Measurements from ENCODE around the gene FER. TPM values are rescaled to one million over a fixed set of nuclear protein-coding genes. Genes with fewer than 3 reads are reported as not detected.

FER gene
- total RNA-seq, 1 donor from 2014 or later, result 13.4 TPM

GRCh38 chr5:109180668-109181067 is 433.0 kb downstream of the FER start:
- Histone ChIP-seq H3K27ac (replicated peaks) (no peak overlapping the region), H3K4me1 (peaks cover 6% of the 10 kb centered on the region), H3K9me3 (replicated peaks) (no peaks in the 10 kb centered on the region), H3K4me3 (no peak overlapping the region), H3K36me3 (peaks cover 4% of the 10 kb centered on the region), H3K27me3 (ENCODE audit: low read depth) (no peaks in the 10 kb centered on the region)
- intact Hi-C loops (cut with micrococcal nuclease), result no loop called here
- DNase-seq, result no peak
- TF ChIP-seq CTCF (IDR thresholded peaks at IDR 0.05; ENCODE audit: borderline replicate concordance), result no peak

GRCh38 chr5:109186759-109187158 is 439.1 kb downstream of the FER start:
- no peaks in the 10 kb centered on the region for H3K9me3 ChIP-seq (replicated peaks)
- no peaks in the 10 kb centered on the region for H3K27me3 ChIP-seq (ENCODE audit: low read depth)
- no peak overlapping the region for H3K4me3 ChIP-seq
- intact Hi-C loops (cut with micrococcal nuclease), result no loop called here
- peaks cover 9% of the 10 kb centered on the region for H3K4me1 ChIP-seq
- TF ChIP-seq CTCF (IDR thresholded peaks at IDR 0.05; ENCODE audit: borderline replicate concordance), result no peak
- no peak for DNase-seq
- H3K36me3 ChIP-seq, result peaks cover 34% of the 10 kb centered on the region
- H3K27ac ChIP-seq (replicated peaks), result no peak overlapping the region

GRCh38 chr5:109191153-109191558 is 443.5 kb downstream of the FER start:
- Histone ChIP-seq H3K27me3 (ENCODE audit: low read depth) (no peaks in the 10 kb centered on the region), H3K36me3 (peaks cover 29% of the 10 kb centered on the region), H3K4me3 (no peak overlapping the region), H3K27ac (replicated peaks) (no peak overlapping the region), H3K4me1 (peaks cover 10% of the 10 kb centered on the region), H3K9me3 (replicated peaks) (no peaks in the 10 kb centered on the region)
- DNase-seq, result no peak
- TF ChIP-seq CTCF (IDR thresholded peaks at IDR 0.05; ENCODE audit: borderline replicate concordance), result no peak
- intact Hi-C loops (cut with micrococcal nuclease), result no loop called here

- H3K4me3 ChIP-seq, result no peak overlapping the region
- H3K36me3 ChIP-seq, result peaks cover 20% of the 10 kb centered on the region
- TF ChIP-seq CTCF (IDR thresholded peaks at IDR 0.05; ENCODE audit: borderline replicate concordance), result no peak
- peaks cover 10% of the 10 kb centered on the region for H3K4me1 ChIP-seq
- no peaks in the 10 kb centered on the region for H3K9me3 ChIP-seq (replicated peaks)
- H3K27ac ChIP-seq (replicated peaks), result no peak overlapping the region
- no peaks in the 10 kb centered on the region for H3K27me3 ChIP-seq (ENCODE audit: low read depth)
- no peak for DNase-seq
- intact Hi-C loops (cut with micrococcal nuclease), result no loop called here
These were observed 444.3 kb downstream of the FER start for GRCh38 chr5:109192027-109192426.

- Histone ChIP-seq H3K36me3 (peaks cover 13% of the 10 kb centered on the region), H3K9me3 (replicated peaks) (no peaks in the 10 kb centered on the region), H3K27ac (replicated peaks) (no peak overlapping the region), H3K4me1 (peaks cover 10% of the 10 kb centered on the region), H3K27me3 (ENCODE audit: low read depth) (no peaks in the 10 kb centered on the region), H3K4me3 (no peak overlapping the region)
- TF ChIP-seq CTCF (IDR thresholded peaks at IDR 0.05; ENCODE audit: borderline replicate concordance), result no peak
- no peak for DNase-seq
- intact Hi-C loops (cut with micrococcal nuclease), result no loop called here
These were observed 445.0 kb downstream of the FER start for GRCh38 chr5:109192555-109193281.

All from left ventricle myocardium inferior (tissue), 1 donor.